DMS 273 treated with DMSO at 0.1 percent for 48 hours (cell line): Measurements from ENCODE around the gene KDM4C.
"Not testable (repeated sequence)": the region's sequence is repeated elsewhere in the genome, so short reads cannot be mapped to it uniquely, and the experiment has no call there.

ENCODE experiments used
- DNase-seq: peaks from one replicate; lab custom pipeline; 2025; lab: John Stamatoyannopoulos, UW

The KDM4C gene

GRCh38 chr9:6975198-6975597 is 217.4 kb downstream of the KDM4C start:
- DNase-seq = no peak

GRCh38 chr9:6977761-6978160 is 220.0 kb downstream of the KDM4C start:
- DNase-seq = no peak

GRCh38 chr9:6978591-6978990 is 220.8 kb downstream of the KDM4C start:
- no peak for DNase-seq

GRCh38 chr9:6984941-6985578 is 227.3 kb downstream of the KDM4C start:
- no peak for DNase-seq

GRCh38 chr9:6986141-6986815 is 228.5 kb downstream of the KDM4C start:
- no peak for DNase-seq

GRCh38 chr9:6987381-6987780 is 229.6 kb downstream of the KDM4C start:
- DNase-seq = no peak

GRCh38 chr9:6991418-6991817 is 233.6 kb downstream of the KDM4C start:
- no peak for DNase-seq

- no peak for DNase-seq
These were observed 238.5 kb downstream of the KDM4C start for GRCh38 chr9:6996061-6996854.

GRCh38 chr9:6997330-6997729 is 239.6 kb downstream of the KDM4C start:
- no peak for DNase-seq

- no peak for DNase-seq
These were observed 242.0 kb downstream of the KDM4C start for GRCh38 chr9:6999794-7000193.

- DNase-seq = no peak
These were observed 243.8 kb downstream of the KDM4C start for GRCh38 chr9:7001571-7001970.

- no peak for DNase-seq
These were observed 246.1 kb downstream of the KDM4C start for GRCh38 chr9:7003861-7004260.

- DNase-seq = no peak
These were observed 248.6 kb downstream of the KDM4C start for GRCh38 chr9:7006417-7006816.

GRCh38 chr9:7008411-7008810 is 250.6 kb downstream of the KDM4C start:
- no peak for DNase-seq

GRCh38 chr9:7009065-7009464 is 251.3 kb downstream of the KDM4C start:
- DNase-seq = no peak

- DNase-seq = no peak
These were observed 253.8 kb downstream of the KDM4C start for GRCh38 chr9:7011395-7012067.

GRCh38 chr9:7027996-7028395 is 270.2 kb downstream of the KDM4C start:
- no peak for DNase-seq

GRCh38 chr9:7028591-7028990 is 270.8 kb downstream of the KDM4C start:
- no peak for DNase-seq

- not testable (repeated sequence) for DNase-seq
These were observed 273.2 kb downstream of the KDM4C start for GRCh38 chr9:7030943-7031342.

GRCh38 chr9:7033076-7034045 is 275.6 kb downstream of the KDM4C start:
- no peak for DNase-seq

GRCh38 chr9:7037176-7037575 is 279.4 kb downstream of the KDM4C start:
- no peak for DNase-seq
